ENCODE measurements around the gene TBXA2R.

DNA sequence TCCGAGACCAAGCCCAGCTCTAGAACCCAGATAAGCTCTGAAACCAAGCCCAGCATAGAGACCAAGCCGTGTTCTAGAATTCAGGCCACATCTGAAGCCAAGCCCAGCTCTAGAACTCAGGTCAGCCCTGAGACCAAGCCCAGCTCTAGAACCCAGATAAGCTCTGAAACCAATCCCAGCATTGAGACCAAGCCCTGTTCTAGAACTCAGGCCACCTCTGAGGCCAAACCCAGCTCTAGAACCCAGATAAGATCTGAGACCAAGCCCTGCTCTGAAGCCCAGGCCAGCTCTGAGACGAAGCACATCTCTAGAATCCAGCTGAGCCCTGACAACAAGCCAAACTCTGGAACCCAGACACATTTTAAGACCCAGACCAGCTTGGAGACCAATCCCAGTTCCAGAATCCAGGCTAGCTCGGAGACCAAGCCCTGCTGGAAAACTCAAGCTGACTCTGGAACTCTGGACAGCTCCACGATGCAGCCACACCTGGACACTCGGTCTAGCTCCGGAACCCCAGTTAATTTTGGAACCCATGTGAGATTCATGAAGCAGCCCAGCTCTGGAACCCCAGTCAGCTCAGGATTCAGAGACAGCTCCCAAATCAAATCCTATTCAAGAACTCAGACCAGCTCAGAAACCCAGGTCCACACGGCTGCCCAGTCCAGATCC, 15.6 kb downstream of the TBXA2R start:
- no peak for TF ChIP-seq EGR1 (IDR thresholded peaks at IDR 0.05)
- TF ChIP-seq MAX (IDR thresholded peaks at IDR 0.05): no peak
- no peak for TF ChIP-seq TAF1 (IDR thresholded peaks at IDR 0.05; ENCODE audit: low read depth)

Measured in Ishikawa (cell line).